Breast epithelium (tissue), 4 donors: ENCODE measurements around the gene ESPN. TPM values are rescaled to one million over a fixed set of nuclear protein-coding genes. Genes with fewer than 3 reads are reported as not detected.

Source experiments
- DNase-seq, 2 donors: peaks; one replicate each; pipeline ENCODE4 v3.0.0-alpha.2; 2019; ENCODE audit warnings: low spot score in 2 of 2
- H3K27ac ChIP-seq, 2 donors: fragments of 200-600 bp; sonication (generic) in 1 of 2; one replicate each; pipeline ENCODE4 v1.5.1; 2016 to 2019; ENCODE audit warnings: mild to moderate bottlenecking in 1 of 2
- H3K27me3 ChIP-seq, 2 donors: fragments of 200-600 bp; sonication (generic) in 1 of 2; one replicate each; pipeline versions ENCODE4 v1.5.1 to v1.6.0; 2017 to 2019; ENCODE audit warnings: control low read depth in 1 of 2, mild to moderate bottlenecking in 1 of 2
- H3K36me3 ChIP-seq: fragments of 200-600 bp; one replicate; pipeline ENCODE4 v1.5.1; 2019
- H3K4me1 ChIP-seq, 2 donors: fragments of 200-600 bp; sonication (generic); one replicate each; pipeline ENCODE4 v1.5.1; 2016 to 2019; ENCODE audit warnings: control low read depth in 1 of 2
- H3K4me3 ChIP-seq, 3 donors: fragments of 200-600 bp; sonication (generic); 1 replicate in 2 of 3; 2 replicates in 1 of 3; pipeline ENCODE4 v1.5.1; 2016 to 2019; ENCODE audit warnings: mild to moderate bottlenecking in 3 of 3, moderate library complexity in 2 of 3
- H3K9me3 ChIP-seq, 2 donors: fragments of 200-600 bp; sonication (generic) in 1 of 2; one replicate each; pipeline ENCODE4 v1.5.1; 2016 to 2019; ENCODE audit warnings: control low read depth in 1 of 2
- CTCF ChIP-seq, 3 donors: fragments of 450-650 bp; IDR thresholded peaks; one replicate each; pipeline ENCODE4 v1.5.1; 2016 to 2017; ENCODE audit warnings: antibody characterized with exemption in 3 of 3, mild to moderate bottlenecking in 3 of 3, moderate library complexity in 3 of 3
- POLR2A ChIP-seq: fragments of 450-650 bp; IDR thresholded peaks from one replicate; pipeline ENCODE4 v1.6.1; 2016; ENCODE audit warnings: antibody characterized with exemption, mild to moderate bottlenecking, moderate library complexity
- POLR2AphosphoS5 ChIP-seq, 3 donors: sonication (generic); formaldehyde crosslinking; IDR thresholded peaks; one replicate each; pipeline ENCODE4 v1.6.1; 2017; ENCODE audit warnings: antibody characterized with exemption in 3 of 3
- intact Hi-C: fragments of 100-400 bp; cut with DNase I; formaldehyde crosslinking; loops from one replicate; pipeline ENCODE4 v1.15.1; 2023; ENCODE audit warnings: low total_unique reads
- total RNA-seq, 3 donors: library from RNA; depleted of rRNA; stranded (reverse); fragments of >200 nt; gene quantifications; one replicate each; pipeline ENCODE4 v1.1.0, GENCODE V29; 2016

ESPN gene
- total RNA-seq, result 10 to 100 TPM in 2 of 3 donors, not detected in 1; 10.8 to 11.1 TPM

- H3K27me3 ChIP-seq, result peaks cover 8 to 38% of the 10 kb centered on the region in 2 donors
- H3K4me3 ChIP-seq, result peak within 1 kb of the TSS in 2 of 3 donors; percentile 46 to 66
- peak within 1 kb of the TSS in 1 of 2 donors; percentile 61 for H3K27ac ChIP-seq
- no peaks in the 10 kb centered on the region for H3K9me3 ChIP-seq
- H3K36me3 ChIP-seq, result no peaks in the 10 kb centered on the region
- DNase-seq, result no peak
- TF ChIP-seq CTCF (IDR thresholded peaks at IDR 0.05), result no peak
- TF ChIP-seq POLR2AphosphoS5 (IDR thresholded peaks at IDR 0.05), result no peak
- TF ChIP-seq POLR2A, result no peak
- H3K4me1 ChIP-seq, result peaks cover 10 to 21% of the 10 kb centered on the region in 2 donors
- intact Hi-C loops, result no loop called here
Observed at GRCh38 chr1:6424619-6425593, at the start of gene ESPN. ESPN (plus strand) TSS chr1:6424776; CDS start chr1:6424956, 180 bp downstream.

GRCh38 chr1:6378096-6378746 is 46.4 kb upstream of the ESPN start:
- Histone ChIP-seq H3K27ac (no peak overlapping the region), H3K4me1 (no peaks in the 10 kb centered on the region), H3K36me3 (no peaks in the 10 kb centered on the region), H3K27me3 (no peaks in the 10 kb centered on the region), H3K9me3 (peaks cover 0 to 7% of the 10 kb centered on the region in 2 donors), H3K4me3 (no peak overlapping the region)
- intact Hi-C loops, result no loop called here
- TF ChIP-seq CTCF (IDR thresholded peaks at IDR 0.05), result no peak
- TF ChIP-seq POLR2A, result no peak
- TF ChIP-seq POLR2AphosphoS5 (IDR thresholded peaks at IDR 0.05), result no peak
- no peak for DNase-seq

GRCh38 chr1:6380037-6380436 is 44.5 kb upstream of the ESPN start:
- TF ChIP-seq CTCF (IDR thresholded peaks at IDR 0.05), result no peak
- no peak for TF ChIP-seq POLR2AphosphoS5 (IDR thresholded peaks at IDR 0.05)
- no peak for TF ChIP-seq POLR2A
- intact Hi-C loops, result no loop called here
- Histone ChIP-seq H3K27ac (no peak overlapping the region), H3K27me3 (no peaks in the 10 kb centered on the region), H3K9me3 (peaks cover 0 to 10% of the 10 kb centered on the region in 2 donors), H3K36me3 (no peaks in the 10 kb centered on the region), H3K4me1 (no peaks in the 10 kb centered on the region), H3K4me3 (no peak overlapping the region)
- no peak for DNase-seq

GRCh38 chr1:6384135-6384534 is 40.4 kb upstream of the ESPN start:
- no peak overlapping the region for H3K4me3 ChIP-seq
- no peak for DNase-seq
- TF ChIP-seq POLR2AphosphoS5 (IDR thresholded peaks at IDR 0.05) (no peak), CTCF (IDR thresholded peaks at IDR 0.05) (no peak), POLR2A (no peak)
- intact Hi-C loops, result no loop called here
- peaks cover 0 to 10% of the 10 kb centered on the region in 2 donors for H3K9me3 ChIP-seq
- H3K27me3 ChIP-seq, result no peaks in the 10 kb centered on the region
- no peaks in the 10 kb centered on the region for H3K4me1 ChIP-seq
- no peaks in the 10 kb centered on the region for H3K36me3 ChIP-seq
- H3K27ac ChIP-seq, result no peak overlapping the region
